Measurements from ENCODE around the gene SPNS1. TPM values are rescaled to one million over a fixed set of nuclear protein-coding genes. Genes with fewer than 3 reads are reported as not detected.
"Not testable (repeated sequence)": the region's sequence is repeated elsewhere in the genome, so short reads cannot be mapped to it uniquely, and the experiment has no call there.

The SPNS1 gene
- total RNA-seq, 1 donor from 2014 or later, result 29.2 TPM

DNA sequence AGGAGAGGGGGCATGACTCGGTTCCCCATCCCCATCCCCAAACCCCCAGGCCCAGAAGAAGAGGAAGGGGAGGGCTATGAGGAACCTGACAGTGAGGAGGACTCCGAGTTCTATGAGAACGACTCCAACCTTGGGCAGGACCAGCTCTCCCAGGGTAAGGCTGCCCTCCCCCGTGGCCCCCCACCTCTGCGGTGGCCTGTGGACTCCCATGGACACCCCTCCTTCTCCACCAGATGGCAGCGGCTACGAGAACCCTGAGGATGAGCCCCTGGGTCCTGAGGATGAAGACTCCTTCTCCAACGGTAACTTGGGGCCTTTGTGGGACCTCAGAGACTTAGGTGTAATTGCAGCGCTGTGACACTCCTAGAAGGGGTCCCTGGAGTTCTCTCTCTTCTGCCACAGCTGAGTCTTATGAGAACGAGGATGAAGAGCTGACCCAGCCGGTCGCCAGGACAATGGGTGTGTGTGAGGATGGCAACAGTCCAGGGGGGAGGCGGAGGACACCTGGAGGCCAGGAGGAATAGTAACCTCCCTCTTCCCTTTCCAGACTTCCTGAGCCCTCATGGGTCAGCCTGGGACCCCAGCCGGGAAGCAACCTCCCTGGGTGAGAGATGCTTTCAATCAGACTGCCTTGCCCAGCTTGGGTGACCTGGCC lies 37.2 kb upstream of the SPNS1 start:
- no peak overlapping the region for H3K4me3 Mint-ChIP-seq
- H3K27me3 Mint-ChIP-seq, result no peaks in the 10 kb centered on the region
- DNase-seq (no peak), ATAC-seq (ENCODE audit: low read depth) (no peak)
- intact Hi-C loops (cut with micrococcal nuclease), result no loop called here
- peaks cover 67% of the 10 kb centered on the region for H3K36me3 Mint-ChIP-seq (ENCODE audit: low read depth)
- no peaks in the 10 kb centered on the region for H3K9me3 Mint-ChIP-seq
- CTCF ChIA-PET, result interaction anchor here (2.5 kb wide), 1 partner anchor 14 kb away, joined by 8 read pairs; no protein-coding TSS in a partner anchor
- peak overlapping the region; percentile 61 for H3K27ac Mint-ChIP-seq
- peaks cover 49% of the 10 kb centered on the region for H3K4me1 Mint-ChIP-seq
- POLR2A ChIA-PET, result interaction anchor here (1.0 to 12.8 kb wide), 2 partner anchors 14 to 15 kb away, joined by 3 to 192 read pairs; partner anchors contain the start of gene RABEP2
- TF ChIP-seq, protein P1, sequence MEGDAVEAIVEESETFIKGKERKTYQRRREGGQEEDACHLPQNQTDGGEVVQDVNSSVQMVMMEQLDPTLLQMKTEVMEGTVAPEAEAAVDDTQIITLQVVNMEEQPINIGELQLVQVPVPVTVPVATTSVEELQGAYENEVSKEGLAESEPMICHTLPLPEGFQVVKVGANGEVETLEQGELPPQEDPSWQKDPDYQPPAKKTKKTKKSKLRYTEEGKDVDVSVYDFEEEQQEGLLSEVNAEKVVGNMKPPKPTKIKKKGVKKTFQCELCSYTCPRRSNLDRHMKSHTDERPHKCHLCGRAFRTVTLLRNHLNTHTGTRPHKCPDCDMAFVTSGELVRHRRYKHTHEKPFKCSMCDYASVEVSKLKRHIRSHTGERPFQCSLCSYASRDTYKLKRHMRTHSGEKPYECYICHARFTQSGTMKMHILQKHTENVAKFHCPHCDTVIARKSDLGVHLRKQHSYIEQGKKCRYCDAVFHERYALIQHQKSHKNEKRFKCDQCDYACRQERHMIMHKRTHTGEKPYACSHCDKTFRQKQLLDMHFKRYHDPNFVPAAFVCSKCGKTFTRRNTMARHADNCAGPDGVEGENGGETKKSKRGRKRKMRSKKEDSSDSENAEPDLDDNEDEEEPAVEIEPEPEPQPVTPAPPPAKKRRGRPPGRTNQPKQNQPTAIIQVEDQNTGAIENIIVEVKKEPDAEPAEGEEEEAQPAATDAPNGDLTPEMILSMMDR (IDR thresholded peaks at IDR 0.05), result no peak

DNA sequence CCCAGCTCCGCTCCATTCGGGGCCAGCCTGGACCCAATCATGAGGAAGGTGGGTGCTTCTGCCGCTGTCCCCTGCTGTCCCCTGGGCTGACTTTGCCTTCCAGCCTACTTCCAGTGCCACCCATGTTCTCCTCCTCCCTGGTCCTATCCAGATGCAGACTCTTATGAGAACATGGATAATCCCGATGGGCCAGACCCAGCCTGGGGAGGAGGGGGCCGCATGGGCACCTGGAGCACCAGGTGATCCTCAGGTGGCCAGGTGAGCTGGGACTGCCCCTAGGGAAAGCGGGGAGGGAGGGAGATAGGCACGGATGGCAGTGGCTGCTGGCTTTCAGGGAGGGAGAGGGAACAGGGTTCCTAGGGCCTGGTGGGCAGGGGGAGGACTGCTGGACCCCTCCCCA lies 35.9 kb upstream of the SPNS1 start:
- peaks cover 58% of the 10 kb centered on the region for H3K36me3 Mint-ChIP-seq (ENCODE audit: low read depth)
- ChIA-PET CTCF (no interaction called here), POLR2A (interaction anchor here (12.8 kb wide), 1 partner anchor 15 kb away, joined by 192 read pairs; the partner anchor contains the start of gene RABEP2)
- intact Hi-C loops (cut with micrococcal nuclease), result no loop called here
- no peak overlapping the region for H3K4me3 Mint-ChIP-seq
- ATAC-seq (ENCODE audit: low read depth), result no peak
- no peaks in the 10 kb centered on the region for H3K9me3 Mint-ChIP-seq
- peaks cover 35% of the 10 kb centered on the region for H3K4me1 Mint-ChIP-seq
- TF ChIP-seq, protein P1 (IDR thresholded peaks at IDR 0.05), result no peak
- H3K27me3 Mint-ChIP-seq, result no peaks in the 10 kb centered on the region
- peak overlapping the region; percentile 69 for H3K27ac Mint-ChIP-seq
- DNase-seq, result no peak

DNA sequence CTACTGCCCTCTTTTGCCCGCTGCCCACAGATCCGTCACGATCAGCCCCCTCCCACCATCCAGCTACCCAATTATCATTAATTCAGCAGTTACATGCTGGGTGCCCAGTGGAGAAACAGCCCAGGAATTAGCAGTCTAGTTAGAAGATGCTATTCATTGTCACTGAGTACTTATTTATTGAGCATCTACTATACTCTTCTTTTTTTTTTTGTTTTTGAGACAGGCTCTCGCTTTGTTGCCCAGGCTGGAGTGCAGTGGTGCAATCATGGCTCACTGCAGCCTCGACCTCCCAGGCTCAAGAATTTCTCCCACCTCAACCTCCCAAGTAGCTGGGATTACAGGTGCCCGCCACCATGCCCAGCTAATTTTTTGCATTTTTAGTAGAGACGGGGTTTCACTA lies 34.8 kb upstream of the SPNS1 start:
- peaks cover 47% of the 10 kb centered on the region for H3K36me3 Mint-ChIP-seq (ENCODE audit: low read depth)
- DNase-seq; H3K9me3 Mint-ChIP-seq; H3K4me3 Mint-ChIP-seq; intact Hi-C loops (cut with micrococcal nuclease); H3K27me3 Mint-ChIP-seq; CTCF ChIA-PET; H3K27ac Mint-ChIP-seq; ATAC-seq (ENCODE audit: low read depth): not testable (repeated sequence)
- POLR2A ChIA-PET, result interaction anchor here (12.8 kb wide), 1 partner anchor 17 kb away, joined by 192 read pairs; the partner anchor contains the start of gene RABEP2
- H3K4me1 Mint-ChIP-seq, result peaks cover 25% of the 10 kb centered on the region

DNA sequence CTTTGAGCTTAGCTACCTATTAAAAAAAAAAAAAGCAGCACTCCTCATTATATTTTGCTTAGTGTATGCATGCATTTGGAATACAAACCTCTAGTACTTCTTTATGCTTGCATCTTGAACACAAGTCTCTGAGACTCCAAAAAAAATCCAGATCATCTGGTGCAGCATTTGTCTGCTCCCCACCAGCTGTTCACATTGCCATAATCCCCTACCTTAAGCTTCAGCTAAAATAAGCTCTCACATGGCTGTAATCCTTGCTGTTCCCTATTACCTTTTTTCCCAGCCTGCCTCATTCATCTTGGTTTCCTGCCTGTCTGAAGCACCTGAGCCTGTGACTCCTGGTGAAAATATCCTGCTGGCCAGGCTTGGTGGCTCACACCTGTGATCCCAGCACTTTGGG lies 31.3 kb upstream of the SPNS1 start:
- DNase-seq (no peak), ATAC-seq (ENCODE audit: low read depth) (no peak)
- no peaks in the 10 kb centered on the region for H3K27me3 Mint-ChIP-seq
- TF ChIP-seq, protein P1 (IDR thresholded peaks at IDR 0.05), result no peak
- H3K4me3 Mint-ChIP-seq, result no peak overlapping the region
- intact Hi-C loops (cut with micrococcal nuclease), result no loop called here
- peak overlapping the region; percentile 8 for H3K27ac Mint-ChIP-seq
- peaks cover 11% of the 10 kb centered on the region for H3K4me1 Mint-ChIP-seq
- POLR2A ChIA-PET, result interaction anchor here (1.1 to 12.8 kb wide), 7 partner anchors 10 to 120 kb away, joined by 3 to 192 read pairs (median 6); partner anchors contain the start of genes ATXN2L, CD19, RABEP2 and SH2B1
- CTCF ChIA-PET, result interaction anchor here (1.5 to 4.0 kb wide), 6 partner anchors 11 to 95 kb away, joined by 5 to 60 read pairs (median 30); partner anchors contain the start of genes CD19, SH2B1 and TUFM
- H3K36me3 Mint-ChIP-seq (ENCODE audit: low read depth), result peaks cover 16% of the 10 kb centered on the region
- H3K9me3 Mint-ChIP-seq, result no peaks in the 10 kb centered on the region

DNA sequence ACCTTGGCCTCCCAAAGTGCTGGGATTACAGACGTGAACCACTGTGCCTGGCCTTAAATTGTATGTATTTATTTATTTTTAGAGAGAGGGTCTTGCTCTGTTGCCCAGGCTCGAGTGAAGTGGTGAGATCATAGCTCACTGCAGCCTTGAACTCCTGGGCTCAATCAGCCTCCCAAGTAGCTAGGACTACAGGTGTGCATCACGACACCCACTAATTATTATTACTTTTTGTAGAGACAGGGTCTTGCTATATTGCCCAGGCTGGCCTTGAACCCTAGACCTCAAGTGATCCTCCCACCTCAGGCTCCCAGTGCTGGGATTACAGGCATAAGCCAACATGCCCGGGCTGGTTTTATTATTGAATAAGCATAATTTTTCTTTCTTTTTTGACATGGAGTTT lies 27.9 kb upstream of the SPNS1 start:
- intact Hi-C loops (cut with micrococcal nuclease), result loop anchor here (5.0 kb wide), 1 partner anchor 34 kb away; no protein-coding TSS in a partner anchor
- Mint-ChIP-seq H3K27me3 (no peaks in the 10 kb centered on the region), H3K36me3 (ENCODE audit: low read depth) (peaks cover 4% of the 10 kb centered on the region), H3K4me1 (peaks cover 18% of the 10 kb centered on the region), H3K9me3 (no peaks in the 10 kb centered on the region), H3K4me3 (no peak overlapping the region), H3K27ac (no peak overlapping the region)
- no peak for ATAC-seq (ENCODE audit: low read depth)
- POLR2A ChIA-PET, result interaction anchor here (0.7 kb wide), 1 partner anchor 123 kb away, joined by 3 read pairs; no protein-coding TSS in a partner anchor
- TF ChIP-seq, protein P1 (IDR thresholded peaks at IDR 0.05), result no peak
- CTCF ChIA-PET, result interaction anchor here (0.6 to 1.8 kb wide), 4 partner anchors 23 to 398 kb away, joined by 3 to 4 read pairs (median 3); partner anchors contain the start of gene TUFM
- no peak for DNase-seq
